NCI-H524 (cell line): ENCODE data around the gene KREMEN1.
"Not testable (repeated sequence)": the region's sequence is repeated elsewhere in the genome, so short reads cannot be mapped to it uniquely, and the experiment has no call there.

ENCODE experiments used
- DNase-seq, 2 experiments: peaks; one replicate each; lab custom pipeline; 2025; lab: John Stamatoyannopoulos, UW

Gene KREMEN1

GRCh38 chr22:29078036-29078868 is 5.4 kb downstream of the KREMEN1 start:
- DNase-seq, result peak in 1 of 2 experiments; percentile 42

- DNase-seq, result no peak
Measured at GRCh38 chr22:29078869-29079207, 6.0 kb downstream of the KREMEN1 start.

DNA sequence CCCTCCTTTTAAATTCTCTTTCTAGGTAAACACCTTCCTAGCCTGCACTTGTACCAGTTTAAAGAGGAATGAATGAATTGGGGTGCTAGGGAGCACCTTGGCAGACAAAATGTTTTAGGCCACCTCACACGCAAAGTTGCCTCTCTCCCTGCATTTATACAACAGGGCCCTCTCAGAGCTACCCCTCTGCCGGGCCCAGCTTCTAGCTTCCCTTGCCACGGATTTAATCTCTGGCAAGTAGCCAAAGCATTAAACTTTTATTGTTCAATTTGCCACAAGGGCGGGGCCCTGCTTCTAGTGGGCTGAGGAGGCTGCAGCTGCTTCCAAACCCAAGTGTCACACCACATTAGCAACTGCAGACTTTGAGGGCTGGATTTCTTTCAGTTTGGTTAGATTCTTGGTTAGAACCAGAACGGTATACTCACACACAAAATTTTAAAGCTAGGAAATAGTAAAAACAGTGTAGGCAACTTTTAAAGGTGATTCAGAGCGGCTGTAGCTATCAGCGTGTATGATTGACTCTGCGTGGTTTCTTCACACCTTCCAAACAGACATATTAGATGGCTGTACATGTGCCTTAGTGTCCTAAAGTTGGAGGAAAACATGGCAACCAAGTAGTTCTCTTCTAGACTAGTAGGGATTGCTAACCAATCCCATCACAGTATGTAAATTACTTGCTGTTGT is 6.5 kb downstream of the KREMEN1 start:
- DNase-seq, result peak; percentile 93 to 98

DNA sequence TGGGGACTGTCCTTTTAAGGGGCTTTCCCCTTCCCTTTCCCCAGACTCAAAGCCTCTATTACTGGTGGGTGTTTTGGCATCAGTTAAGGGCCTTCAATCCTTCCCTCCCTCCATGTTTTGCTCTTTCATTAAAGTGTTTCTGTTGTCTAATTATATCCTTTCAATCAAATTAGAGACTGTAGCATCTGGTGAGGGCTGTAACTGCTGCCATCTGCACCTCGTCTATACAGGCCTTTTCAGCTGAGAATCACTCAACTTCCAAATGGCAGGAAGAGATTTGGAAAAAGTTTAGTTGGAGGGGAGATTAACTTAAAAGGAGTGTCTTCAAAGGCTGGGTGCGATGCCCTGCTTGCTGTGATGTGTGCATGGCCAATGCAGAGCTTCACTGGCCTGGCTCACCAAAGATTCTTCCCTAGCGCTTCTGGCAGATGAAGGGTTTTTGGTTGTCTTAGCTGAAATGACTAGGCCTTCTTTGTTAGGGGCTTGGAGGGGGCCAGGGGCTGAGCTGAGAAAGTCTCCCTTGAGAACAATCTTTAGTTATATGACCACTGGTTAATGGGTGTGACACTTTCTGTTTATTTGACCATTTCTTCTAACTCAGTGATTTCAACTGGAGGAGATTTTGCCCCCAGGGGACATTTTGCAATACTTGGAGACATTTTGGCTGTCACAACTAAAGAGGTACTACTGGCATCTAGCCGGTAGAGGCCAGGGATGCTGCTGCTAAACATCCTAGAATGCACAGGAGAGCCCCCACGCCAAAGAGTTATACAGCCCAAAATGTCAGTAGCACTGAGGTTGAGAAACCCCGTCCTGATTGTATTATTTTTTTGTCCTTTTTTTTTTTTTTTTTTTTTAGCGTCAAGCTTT is 7.5 kb downstream of the KREMEN1 start:
- peak; percentile 80 to 96 for DNase-seq

DNA sequence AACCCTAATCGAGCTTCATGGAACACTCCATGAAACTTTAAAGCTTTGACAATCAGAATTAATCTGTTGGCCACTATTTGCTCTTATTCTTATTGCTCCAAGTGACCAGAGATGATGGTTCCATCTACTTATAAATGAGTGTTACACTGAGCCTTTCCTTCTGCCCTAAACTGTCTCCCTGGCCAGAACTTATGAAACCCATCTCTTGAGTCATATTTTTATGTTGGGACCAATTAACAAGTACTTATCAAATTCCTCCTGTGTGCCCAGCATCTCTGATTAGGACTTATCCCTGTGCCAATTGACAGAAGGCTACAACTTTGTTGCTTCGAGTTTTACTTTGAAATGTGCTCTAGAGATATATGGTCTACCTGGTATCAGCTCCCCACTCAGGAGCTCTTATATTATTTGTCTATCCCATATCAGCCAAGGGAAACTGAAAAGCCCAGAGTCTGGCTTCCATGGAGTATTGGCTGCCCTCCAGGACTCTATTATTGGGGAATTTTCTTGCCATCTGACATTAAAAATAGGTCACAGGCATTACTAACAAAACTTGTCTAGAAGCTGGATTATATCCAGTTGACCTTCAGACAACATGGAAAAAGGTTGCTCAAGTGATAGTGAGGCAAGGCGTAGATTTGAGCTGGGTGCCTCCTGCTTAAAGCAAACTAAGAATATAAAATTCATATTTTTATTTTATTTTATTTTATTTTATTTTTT is 8.8 kb downstream of the KREMEN1 start:
- peak in 1 of 2 experiments; percentile 20 for DNase-seq

GRCh38 chr22:29082826-29083545 is 10.2 kb downstream of the KREMEN1 start:
- no peak for DNase-seq

GRCh38 chr22:29083576-29083932 is 10.7 kb downstream of the KREMEN1 start:
- not testable (repeated sequence) for DNase-seq

DNA sequence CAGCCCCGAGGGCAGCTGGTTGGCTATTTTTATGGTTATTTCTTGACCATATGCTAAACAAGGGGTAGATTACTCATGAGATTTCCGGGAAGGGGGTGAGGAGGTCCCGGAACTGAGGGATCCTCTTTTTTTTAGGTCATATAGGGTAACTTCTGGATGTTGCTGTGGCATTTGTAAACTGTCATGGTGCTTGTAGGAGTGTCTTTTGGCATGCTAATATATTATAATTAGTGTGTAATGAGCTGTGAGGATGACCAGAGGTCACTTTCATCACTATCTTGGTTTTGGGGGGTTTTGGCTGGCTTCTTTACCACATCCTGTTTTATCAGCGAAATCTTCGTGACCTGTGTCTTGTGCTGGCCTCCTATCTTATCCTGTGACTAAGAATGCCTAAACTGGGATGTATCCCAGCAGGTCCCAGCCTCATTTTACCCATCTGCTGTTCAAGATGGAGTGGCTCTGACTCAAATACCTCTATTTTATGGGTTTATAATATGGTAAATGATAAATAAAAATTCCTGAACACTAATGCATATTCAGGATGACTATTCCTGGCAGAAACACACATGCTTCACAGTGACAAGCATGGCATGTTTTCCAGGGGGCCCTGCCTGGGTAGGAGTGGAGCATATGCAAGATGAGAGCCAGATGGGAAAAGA is 11.2 kb downstream of the KREMEN1 start:
- no peak for DNase-seq

- DNase-seq, result no peak
Measured at GRCh38 chr22:29087012-29087411, 14.2 kb downstream of the KREMEN1 start.

GRCh38 chr22:29088809-29089208 is 16.0 kb downstream of the KREMEN1 start:
- DNase-seq, result no peak

DNA sequence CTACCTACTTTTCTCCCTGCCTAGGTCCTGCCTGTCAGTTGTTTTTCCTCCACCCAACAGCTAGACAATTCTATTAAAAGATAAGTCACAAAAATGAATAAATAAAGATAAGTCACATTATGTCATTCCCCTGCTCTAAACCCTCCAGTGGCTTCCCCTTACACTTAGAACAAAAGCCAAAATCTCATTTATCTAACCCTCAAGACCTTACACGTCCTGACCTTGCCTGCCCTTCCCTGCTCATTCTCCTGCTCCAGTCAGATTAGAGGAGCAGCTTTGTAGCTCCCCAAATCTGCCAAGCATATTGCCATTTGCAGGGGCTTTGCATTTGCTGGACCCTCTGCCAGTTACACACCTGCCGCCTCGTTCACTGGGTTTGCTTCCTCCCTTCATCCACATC is 16.7 kb downstream of the KREMEN1 start:
- no peak for DNase-seq

GRCh38 chr22:29090039-29090438 is 17.2 kb downstream of the KREMEN1 start:
- DNase-seq, result no peak

- no peak for DNase-seq
Measured at GRCh38 chr22:29092243-29092642, 19.4 kb downstream of the KREMEN1 start.

DNA sequence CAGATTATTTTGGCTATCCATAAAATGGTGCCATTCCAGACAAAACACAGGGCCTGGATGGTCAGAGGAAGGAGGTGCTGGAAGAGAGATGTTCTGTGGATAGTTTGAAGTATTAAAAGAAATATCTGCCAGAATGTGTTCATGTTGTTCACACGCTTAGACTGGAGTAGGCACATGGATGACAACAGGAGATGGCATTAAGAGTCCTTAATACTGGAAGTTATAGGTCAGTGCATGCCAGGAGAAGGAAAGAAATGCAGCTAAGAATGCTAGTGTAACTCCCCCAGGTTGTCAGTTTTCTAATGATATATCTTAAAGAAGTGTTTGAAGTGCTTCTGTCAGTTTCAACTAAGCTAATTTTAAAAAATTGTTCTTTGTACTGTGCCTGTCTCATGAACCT is 20.2 kb downstream of the KREMEN1 start:
- no peak for DNase-seq

DNA sequence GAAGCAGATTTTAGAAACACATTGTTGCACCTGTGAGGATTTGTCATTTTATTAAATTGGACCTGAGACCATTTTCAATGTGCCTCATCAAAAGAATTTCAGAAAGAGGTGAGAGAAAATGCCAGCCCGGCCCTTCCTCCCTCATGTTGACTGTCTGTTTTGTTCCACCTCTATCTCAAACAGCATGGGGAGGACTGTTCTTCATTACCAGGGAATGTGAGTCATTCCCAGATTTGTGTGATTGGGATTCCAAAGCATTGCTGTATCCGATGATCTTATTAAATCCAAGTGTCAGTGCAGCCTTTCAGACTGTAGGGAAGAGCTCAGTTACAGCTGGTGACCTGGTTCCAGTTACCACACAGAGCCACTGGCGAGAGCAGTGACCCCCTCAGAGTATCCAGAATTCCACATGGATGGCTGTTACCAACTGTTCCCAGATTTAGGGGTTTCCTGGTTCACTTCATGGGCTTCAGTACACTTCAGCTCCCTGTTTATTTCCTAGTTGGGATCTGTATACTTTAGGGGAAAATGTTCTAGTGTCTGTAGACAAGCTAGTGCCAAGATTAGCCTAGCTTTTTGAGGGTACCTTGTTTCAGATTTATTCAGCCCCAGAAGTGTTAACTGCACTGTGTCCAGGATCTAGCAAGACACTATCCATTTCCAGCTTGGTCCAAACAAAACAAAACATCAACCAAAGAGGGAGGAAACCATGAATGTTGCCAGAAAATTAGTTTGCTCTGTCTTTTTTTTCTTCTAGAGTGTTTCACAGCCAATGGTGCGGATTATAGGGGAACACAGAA is 20.9 kb downstream of the KREMEN1 start:
- peak in 1 of 2 experiments; percentile 15 for DNase-seq

- DNase-seq, result no peak
Measured at GRCh38 chr22:29095459-29095858, 22.6 kb downstream of the KREMEN1 start.

DNA sequence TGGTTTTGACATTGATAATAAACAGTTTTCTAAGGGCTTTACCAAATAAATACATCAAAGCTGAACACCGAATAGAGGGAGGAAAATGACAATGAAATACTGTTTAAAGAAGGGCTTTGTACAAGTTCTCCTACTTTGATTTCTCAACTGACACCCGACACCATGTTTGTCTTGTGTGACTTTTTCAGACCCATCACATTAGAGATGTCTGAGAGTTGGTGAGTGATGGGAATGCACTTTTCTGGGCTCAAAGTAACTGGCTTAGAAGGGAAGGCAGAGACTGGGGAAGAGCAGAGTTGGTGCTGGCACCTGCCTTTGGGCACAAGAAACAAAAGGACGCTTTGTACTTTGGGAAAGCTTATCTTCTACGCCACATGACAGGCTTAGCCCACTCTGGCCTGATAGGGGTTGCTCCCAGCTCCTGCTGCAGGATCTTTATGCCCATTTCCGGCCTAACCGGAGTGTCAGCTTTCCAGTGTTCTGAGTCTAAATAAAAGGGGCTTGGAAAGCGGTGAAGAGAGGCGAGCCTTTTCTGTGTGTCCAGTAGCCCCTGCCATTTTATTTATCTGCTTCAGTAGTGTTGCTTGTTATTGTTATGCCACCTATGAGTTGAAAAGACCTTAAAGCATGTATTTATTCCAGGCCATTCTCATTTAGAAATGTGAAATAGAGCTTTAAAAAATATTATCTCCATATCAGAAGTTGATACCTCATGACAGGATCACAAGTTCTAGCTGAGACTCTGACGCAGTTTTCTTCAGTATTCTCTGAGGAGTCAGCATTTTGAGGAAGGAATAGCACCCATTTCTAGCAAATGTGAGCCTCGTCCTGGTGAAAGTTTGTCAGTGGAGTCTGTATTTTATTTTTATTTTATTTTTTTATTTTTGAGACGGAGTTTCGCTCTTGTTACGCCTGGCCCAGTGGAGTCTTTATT is 24.2 kb downstream of the KREMEN1 start:
- no peak for DNase-seq

DNA sequence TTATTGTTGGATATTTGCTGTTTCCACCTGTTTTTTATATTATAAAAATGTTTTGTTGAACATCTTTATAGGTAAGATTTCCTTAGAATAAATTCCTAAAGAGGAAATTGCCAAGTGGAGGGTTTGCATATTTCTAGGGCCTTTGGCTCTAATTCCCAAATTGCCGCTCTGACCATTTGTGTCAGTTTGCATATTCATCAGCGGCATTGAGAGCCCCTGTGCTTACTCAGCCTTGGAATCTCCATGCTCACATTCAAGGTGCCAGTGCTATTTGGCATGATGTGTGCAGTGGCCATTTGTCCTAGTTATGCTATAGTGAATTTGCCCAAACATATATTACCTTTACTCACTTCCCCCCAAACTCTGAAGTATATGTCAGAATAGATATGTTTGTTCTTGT is 25.5 kb downstream of the KREMEN1 start:
- DNase-seq, result no peak

DNA sequence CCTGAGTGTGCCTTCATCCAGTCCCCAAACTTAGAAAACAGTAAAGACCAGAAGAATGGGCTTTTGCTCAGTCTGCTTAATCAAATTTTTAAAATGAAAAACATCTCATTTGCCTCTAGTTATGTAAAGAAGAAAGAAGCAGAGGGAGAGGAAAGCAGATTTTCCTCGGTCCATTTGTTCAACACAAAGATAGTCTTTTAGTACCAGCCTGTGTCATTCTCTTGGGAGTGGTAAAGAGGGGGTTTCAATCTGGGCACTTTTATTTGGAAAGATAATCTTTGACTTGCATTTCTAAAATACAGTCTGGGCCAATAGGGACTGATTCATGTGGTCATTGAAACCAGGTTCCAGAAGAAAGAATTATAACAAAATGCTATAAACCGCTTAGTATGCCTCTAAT is 29.5 kb downstream of the KREMEN1 start:
- DNase-seq, result peak in 1 of 2 experiments; percentile 26
